Measurements from ENCODE around the gene KCTD5.
A peak's percentile ranks its signal among the peaks of the same experiment; 100 is the strongest.
"Not testable (repeated sequence)": the region's sequence is repeated elsewhere in the genome, so short reads cannot be mapped to it uniquely, and the experiment has no call there.

Gene KCTD5

GRCh38 chr16:2682209-2683021 is at the start of gene KCTD5:
Gene KCTD5, plus strand, starts transcription at chr16:2682523. Its CDS starts 26 bp downstream, at chr16:2682549.
- DNase-seq: peak; percentile 98

DNA sequence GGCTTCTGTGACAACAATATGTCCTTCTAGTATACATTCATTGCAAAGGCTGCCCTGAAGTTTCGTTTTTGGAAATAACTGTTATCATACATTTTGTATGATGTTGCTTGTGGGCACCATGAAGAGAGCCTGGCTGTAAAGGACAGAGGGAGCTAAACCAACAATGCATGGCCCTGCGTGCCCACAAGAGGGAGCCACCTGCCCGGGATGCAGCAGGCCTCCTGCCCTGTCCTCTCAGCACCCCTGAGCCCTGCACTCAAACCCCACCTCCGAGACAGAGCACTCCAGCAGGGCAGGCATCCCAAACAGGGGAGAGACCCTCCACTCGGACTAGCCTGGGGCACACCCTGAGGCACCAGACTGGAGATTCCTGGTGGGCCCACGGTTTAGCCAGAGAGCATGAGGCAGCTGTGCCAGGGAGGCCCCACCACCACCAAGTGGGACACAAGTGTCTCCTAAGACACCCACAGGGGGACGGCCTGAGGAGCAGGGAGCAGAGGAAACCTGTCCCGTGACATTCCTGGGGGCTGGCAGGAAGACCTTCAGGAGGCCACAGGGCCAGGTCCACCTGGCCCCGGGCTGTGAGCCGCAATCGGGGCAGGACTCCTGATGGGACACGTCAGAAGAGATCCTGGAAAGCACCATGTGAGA is 43.1 kb upstream of the KCTD5 start:
- not testable (repeated sequence) for DNase-seq

DNA sequence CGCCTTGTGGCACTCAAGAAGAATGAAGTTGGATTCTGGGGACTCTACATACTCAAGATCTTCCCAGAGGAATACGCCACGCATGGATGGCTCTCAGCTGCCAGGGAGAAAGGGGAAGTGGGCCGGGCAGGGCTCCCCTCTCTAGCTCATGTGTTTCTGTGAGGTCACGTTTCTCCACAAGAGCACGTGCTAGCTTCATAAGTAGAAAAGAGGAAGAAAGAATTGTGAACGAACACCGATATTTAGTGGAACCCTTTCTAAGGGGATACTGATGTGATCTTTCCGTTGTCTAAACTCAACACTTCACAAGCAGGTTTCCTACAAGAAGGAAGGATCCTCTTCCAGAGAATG is 42.6 kb upstream of the KCTD5 start:
- not testable (repeated sequence) for DNase-seq

GRCh38 chr16:2642561-2642960 is 39.8 kb upstream of the KCTD5 start:
- not testable (repeated sequence) for DNase-seq

DNA sequence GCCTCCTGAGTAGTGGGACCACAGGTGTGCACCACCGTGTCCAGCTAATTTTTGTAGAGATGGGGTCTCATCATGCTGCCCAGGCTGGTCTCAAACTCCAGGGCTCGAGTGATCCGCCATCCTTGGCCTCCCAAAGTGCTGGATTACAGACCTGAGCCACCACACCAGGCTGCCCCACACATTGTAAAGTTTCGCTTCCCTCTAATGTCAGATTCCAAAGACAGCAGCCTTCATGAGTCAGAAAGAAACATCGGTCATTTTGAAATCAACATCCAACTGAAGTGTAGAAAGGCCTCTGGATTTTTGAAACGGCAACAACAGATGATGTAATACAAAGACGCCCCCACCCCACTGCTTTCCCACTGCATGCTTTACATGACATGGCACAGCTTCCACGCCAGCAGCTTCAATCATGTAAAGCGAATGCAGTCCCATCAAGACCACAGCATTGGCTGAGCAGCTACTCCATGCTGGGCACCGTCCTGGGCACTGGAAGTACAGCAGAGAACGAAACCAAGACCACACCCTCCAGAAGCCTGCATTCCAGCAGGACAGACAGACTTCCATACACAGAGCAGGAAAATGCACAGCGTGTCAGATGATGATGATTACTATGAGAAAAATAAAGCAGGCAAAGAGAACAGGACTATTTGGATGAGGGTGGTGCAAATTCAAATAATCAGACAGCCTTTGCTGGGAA is 37.4 kb upstream of the KCTD5 start:
- DNase-seq: not testable (repeated sequence)

DNA sequence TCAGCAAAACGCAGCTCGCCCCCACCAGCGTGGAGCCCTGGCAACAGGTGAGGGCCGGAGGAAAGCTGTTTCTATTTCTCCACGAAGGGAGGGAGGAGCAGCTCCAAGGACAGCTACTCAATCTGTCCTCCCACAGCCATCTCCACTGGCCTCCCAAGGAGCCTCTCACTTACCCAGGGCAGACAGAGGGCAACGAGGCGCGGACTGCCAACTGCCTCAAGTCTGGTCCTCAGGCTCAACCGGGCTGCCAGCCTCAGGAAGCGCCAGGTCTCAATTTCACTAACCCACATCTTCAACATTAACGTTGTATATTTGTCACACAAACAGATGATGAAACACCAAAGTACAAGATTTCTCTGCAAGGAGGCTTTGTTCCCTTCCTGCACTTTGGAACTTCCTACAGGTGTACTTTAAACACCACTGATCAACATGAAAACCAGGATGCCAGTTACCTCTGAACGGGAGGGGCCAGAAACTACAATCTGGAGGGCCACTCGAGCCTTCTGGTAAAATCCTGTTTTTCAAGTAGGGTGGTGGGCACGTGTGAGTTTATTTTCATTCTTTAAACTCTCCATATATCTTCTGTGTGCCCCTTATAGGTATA is 31.0 kb upstream of the KCTD5 start:
- DNase-seq: not testable (repeated sequence)

GRCh38 chr16:2653915-2654314 is 28.4 kb upstream of the KCTD5 start:
- DNase-seq: not testable (repeated sequence)

DNA sequence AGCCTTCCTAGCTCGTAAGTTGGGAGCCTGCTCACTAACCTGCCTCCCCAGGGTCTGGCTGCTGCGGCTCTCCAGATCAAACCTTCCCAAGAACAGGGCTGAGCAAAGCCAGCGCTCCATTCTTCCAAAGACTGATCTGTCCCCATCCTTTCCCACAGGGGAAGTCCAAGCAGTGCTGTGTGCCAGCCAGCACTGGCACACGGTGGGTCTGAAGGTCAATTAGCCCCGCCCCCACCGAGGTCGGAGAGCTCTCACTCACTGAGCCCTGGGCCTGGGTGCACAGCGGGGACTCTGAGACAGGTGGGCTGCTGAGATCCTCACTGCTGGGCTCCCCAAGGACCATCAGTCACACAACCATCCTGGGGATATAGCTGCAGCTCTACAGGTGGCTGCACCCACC is 27.4 kb upstream of the KCTD5 start:
- not testable (repeated sequence) for DNase-seq

DNA sequence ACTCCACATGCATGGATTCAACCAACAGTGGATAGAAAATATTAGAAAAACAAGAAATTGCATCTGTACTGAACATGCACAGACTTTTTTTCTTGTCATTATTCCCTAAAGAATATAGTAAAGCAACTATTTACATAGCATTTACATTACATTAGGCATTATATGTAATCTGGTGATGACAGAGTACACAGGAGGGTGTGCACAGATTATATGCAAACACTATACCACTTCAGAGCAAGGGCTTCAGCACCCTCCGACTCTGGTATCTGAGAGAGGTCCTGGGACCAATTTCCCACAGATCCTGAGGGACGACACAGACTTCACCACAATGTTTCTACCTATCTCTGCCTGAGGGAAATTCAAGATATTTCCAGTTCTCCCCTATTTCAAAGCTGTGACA is 25.3 kb upstream of the KCTD5 start:
- no peak for DNase-seq

DNA sequence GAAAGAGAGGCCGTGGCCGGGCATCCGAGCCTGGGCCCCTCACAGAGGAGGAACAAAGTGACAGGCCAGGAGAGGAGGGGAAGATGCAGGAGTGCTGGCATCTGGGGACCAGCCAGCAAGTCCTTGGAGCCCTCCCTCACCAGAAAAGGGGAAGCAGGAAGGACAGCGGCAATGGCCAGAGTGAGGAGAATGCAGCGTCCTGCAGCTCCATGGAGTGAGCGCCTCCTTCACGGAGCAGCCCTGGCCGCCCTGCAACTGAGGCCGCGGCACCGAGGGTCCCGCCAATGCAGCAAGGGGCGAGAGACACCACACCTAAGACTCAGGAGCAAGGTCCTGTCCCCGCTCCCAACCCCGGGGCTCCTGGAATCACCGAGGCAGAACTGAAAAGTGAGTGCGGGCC is 24.5 kb upstream of the KCTD5 start:
- DNase-seq: not testable (repeated sequence)

GRCh38 chr16:2659560-2659959 is 22.8 kb upstream of the KCTD5 start:
- DNase-seq: not testable (repeated sequence)

DNA sequence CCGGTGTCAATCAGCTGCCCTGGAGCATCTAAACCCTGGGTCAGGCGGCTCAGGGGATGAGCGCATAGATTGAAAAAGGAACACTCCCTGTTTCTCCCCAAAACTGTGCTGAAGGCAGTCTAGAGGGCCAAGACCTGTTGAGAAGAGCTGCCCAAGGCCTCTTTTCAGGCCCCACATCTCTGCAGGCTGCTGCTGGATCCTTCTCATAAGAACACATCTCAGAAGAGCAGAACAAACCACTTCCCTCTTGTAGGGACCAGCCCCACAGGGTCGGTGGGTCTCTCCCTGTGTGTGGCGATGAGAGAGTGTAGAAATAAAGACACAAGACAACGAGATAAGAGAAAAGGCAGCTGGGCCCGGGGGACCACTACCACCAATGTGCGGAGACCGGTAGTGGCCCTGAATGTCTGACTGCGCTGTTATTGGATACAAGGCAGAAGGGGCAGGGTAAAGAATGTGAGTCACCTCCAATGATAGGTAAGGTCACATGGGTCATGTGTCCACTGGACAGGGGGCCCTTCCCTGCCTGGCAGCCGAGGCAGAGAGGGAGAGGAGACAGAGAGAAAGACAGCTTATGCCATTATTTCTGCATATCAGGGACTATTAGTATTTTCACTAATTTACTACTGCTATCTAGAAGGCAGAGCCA is 22.2 kb upstream of the KCTD5 start:
- not testable (repeated sequence) for DNase-seq

DNA sequence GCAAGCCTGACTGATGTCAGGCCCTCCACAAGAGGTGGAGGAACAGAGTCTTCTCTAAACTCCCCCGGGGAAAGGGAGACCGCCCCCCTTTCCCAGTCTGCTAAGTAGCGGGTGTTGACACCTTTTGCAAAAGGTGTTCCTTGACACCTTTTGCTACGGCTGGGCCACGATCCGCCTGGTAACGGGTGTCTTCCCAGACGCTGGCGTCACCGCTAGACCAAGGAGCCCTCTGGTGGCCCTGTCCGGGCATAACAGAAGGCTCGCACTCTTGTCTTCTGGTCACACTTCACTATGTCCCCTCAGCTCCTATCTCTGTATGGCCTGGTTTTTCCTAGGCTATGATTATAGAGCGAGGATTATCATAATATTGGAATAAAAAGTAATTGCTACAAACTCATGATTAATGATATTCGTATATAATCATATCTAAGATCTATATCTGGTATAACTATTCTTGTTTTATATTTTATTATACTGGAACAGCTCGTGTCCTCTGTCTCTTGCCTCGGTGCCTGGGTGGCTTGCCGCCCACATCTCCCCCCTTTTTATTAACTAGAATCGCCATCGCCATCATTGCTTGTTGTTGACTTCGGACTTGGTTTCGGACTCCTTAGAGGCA is 21.5 kb upstream of the KCTD5 start:
- peak; percentile 24 for DNase-seq

DNA sequence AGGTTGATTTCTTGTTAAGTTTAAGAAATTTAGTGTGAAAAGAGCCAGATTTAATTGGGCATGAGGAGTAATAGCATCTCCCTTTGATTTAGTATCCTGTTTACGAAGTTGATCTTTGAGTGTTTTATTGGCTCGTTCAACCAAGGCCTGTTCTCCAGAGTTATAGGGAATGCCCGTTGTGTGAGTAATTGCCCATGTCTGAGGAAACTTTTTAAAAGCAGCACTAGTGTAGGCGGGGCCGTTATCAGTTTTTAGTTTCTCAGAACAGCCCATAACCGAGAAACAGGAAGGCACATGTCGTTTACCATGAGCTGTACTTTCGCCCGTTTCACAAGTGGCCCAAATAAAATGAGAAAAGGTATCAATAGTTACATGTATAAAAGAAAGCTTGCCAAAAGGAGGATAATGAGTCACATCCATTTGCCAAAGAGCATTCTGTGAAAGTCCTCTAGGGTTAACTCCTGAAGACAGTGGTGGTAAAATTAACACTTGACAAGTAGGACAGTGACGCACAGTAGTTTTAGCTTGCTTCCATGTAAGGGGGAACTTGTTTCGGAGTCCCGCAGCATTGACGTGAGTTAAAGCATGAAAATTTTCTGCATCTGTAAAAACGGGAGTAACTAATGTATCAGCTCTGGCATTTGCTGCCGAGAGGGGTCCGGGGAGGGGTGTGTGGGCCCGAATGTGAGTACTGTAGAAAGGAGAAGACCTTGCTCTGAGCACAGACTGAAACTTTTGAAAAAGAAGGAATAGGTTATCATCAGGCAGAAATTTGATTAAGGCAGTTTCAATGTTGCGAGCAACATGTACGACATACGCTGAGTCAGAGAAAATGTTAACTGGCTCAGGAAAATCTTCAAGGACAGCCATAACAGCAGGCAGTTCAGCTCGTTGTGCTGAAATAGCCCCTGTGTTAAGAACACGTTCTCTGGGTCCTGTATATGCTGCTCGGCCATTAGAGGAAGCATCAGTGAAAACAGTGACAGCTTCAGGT is 18.5 kb upstream of the KCTD5 start:
- peak; percentile 63 for DNase-seq

DNA sequence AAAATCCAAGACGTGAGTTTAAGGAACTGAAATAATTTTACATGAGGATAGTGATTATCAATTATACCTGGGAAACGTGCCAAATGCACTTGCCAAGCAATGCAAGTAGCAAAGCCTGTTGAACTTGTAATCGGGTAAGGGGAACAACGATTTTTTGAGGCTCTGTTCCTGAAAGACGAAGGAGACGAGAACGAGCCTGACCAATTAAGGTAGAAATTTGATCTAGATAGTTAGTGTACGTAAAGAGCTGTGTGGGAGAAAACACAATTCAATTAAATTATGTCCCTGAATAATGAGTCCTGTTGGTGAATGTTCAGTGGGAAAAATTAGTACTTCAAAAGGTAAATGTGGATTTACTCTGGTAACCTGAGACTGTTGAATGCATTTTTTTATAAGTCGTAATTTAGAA is 17.7 kb upstream of the KCTD5 start:
- DNase-seq: no peak

DNA sequence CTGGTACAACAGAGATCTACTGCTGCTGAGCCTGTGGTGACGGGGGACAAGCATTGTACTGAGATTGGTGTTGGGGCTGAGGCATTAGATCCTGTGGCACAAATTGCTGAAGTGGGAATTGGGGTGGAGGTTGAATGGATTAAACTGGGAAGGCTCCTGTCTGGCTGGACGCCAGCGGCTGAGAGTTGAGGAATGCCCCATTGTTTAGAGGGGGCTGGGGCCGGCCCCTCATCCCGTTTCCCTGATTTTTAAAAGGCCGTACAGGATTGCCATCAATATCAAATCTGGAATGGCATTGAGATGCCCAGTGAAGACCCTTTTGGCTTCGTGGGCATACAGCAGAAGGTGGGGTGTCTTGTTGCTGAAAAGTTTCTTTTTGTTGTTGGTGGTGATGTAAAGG is 15.7 kb upstream of the KCTD5 start:
- DNase-seq: not testable (repeated sequence)

DNA sequence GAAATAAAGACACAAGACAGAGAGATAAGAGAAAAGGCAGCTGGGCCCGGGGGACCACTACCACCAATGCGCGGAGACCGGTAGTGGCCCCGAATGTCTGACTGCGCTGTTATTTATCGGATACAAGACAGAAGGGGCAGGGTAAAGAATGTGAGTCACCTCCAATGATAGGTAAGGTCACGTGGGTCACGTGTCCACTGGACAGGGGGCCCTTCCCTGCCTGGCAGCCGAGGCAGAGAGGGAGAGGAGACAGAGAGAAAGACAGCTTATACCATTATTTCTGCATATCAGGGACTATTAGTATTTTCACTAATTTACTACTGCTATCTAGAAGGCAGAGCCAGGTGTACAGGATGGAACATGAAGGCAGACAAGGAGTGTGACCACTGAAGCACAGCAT is 12.7 kb upstream of the KCTD5 start:
- DNase-seq: not testable (repeated sequence)

GRCh38 chr16:2670017-2670416 is 12.3 kb upstream of the KCTD5 start:
- peak; percentile 75 for DNase-seq

DNA sequence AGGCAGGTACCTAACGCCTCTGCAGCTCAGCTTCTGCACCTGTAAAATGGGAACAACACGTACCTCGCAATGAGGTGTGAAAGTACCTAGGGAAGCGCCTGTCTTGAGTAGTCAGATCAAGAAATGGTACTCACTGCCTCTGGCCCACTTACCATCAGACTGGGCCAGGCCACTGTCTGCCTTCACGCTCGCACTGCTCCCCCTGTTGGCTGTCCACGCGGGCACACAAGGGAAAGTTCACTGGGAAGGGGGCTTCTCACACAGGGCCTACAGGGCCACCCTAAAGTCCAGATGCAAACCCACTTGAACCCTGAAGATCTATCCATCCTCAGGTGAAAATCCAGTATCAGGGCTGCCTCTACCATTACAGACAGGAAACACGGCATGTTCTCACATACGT is 11.1 kb upstream of the KCTD5 start:
- peak; percentile 46 for DNase-seq

- DNase-seq: no peak
These were observed 10.6 kb upstream of the KCTD5 start for GRCh38 chr16:2671741-2672140.
